GM21737 (cell line): ENCODE results near the gene TK2.

ENCODE experiments used
- ATAC-seq: cut with Tn5 transposase; IDR thresholded peaks from one replicate; pipeline ENCODE4 v1.9.1; 2021; ENCODE audit warnings: mild to moderate bottlenecking, moderate library complexity; ENCODE audit not compliant: unreplicated experiment

The TK2 gene

GRCh38 chr16:66486199-66486772 lies 63.6 kb downstream of the TK2 start:
- ATAC-seq = no peak

DNA sequence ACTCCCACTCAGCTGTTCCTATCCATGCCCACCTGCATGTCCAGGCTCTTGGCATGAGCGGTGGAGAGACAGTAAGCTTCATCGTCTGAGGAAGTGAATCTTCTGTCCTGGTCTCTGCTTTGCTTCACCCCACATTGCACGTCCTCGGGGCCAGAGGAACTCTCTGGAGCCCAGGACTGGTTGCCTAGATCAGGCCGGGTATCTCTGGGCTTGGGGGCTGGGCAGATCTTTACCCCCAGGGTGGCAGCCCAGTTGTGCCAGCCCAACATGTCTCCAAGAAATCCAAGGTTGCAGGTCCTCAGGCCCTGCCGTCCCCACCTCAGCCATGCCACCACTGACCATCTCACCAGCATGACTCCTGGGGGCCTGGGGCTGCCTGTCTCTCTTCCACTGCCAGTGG lies 64.5 kb downstream of the TK2 start:
- ATAC-seq = no peak

GRCh38 chr16:66484453-66485213 lies 65.3 kb downstream of the TK2 start:
- no peak for ATAC-seq

- ATAC-seq = no peak
These were observed 66.1 kb downstream of the TK2 start for GRCh38 chr16:66483689-66484452.

- ATAC-seq = no peak
These were observed 68.0 kb downstream of the TK2 start for GRCh38 chr16:66481943-66482390.

DNA sequence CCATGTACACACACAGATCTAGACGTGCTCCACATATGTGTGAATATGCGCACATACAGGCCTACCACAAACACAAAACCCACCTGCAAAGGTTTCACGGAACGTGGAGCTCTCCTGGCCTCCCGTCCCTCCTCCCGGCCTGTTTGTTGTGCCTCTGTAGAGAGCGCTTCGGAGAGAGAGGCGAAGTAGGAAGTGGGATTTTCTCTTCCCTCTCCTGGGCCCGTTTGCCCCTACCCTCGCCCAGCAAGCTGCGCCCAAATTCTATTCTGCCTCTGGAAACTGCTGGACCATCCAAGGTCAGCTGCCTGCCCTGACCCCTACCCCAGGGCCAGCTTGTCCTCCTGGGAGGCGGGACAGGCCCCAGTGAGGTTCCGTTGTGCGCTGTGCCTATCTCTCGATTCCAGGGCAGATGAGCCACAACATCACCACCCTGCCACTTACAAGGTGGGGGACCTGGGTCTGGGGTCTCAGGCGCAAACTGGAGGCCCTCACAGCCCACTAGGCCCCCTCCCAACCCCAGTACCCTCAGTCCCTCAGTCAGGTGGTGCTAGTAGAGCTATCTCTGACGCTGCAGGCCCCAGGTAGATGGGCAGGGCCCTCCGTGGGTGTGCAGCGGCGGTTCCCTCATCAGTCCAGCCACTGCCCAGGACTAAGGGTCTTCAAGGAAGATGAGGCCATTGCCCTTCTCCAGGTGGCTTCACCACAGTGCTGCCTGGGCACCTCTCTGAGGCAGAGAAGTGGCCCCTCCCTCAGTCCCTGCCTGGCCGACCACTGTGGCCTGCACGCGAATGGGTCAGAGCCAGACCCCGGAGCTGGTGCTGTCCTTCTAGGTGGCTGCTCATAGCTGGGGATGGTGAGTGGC lies 68.6 kb downstream of the TK2 start:
- no peak for ATAC-seq

- no peak for ATAC-seq
These were observed 69.4 kb downstream of the TK2 start for GRCh38 chr16:66480265-66481080.

GRCh38 chr16:66479661-66480264 lies 70.2 kb downstream of the TK2 start:
- no peak for ATAC-seq

GRCh38 chr16:66478733-66479511 lies 71.0 kb downstream of the TK2 start:
- peak; percentile 66 for ATAC-seq

DNA sequence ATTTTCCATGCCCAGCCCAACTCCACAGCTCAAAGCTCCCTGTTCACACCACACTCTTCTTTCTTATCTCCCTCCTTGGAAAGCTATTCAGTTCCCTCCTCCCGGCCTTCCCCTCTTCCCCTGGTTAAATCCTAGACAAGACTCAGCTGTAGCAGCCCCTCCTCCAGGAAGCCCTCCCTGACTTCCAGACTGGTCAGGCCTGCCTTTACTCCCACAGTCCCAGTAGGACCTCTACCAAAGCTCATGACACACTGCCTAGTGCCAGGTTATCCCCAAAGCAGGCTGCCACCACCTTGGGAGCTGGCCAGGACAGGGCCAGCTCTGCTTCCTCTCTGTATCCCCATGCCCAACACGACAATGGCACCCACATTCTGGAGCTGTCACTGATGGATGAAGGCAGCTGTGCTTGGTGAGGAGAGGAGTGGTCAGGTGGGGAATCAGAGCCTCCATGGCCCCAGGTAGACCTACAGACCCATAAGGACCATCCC lies 72.8 kb downstream of the TK2 start:
- no peak for ATAC-seq

DNA sequence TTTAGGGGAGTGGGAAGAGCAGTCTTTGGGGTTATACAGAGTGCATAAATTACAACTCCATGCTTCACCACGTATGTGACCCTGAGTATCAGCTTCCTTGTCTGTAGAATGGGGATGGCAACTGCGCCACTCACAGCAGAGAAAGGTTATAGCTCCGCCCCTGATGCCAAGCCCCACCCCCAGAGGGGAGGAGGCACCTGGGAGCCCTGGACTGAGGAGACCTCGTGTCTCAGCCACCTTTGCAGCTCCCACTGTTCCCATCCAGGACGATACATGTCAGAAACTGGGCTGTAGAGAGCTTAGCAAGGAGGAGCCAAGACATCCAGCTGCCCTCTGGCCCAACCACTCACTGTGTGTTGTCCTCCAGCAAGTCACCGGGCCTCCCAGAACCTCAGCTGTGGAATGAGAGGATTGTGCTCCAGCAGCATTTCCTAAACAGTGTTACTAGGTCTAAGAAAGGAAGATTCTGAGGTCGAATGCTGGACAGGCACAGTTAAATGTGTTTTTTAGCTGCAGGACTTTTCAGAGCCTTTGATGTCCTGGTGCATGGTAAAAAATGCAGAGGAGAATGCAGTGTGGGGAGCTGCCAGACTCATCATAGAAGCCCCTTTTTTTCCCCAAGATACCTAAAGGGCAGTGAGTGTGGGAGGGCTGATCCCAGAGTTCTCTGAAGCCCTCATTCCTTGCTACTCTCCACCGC lies 73.4 kb downstream of the TK2 start:
- no peak for ATAC-seq

DNA sequence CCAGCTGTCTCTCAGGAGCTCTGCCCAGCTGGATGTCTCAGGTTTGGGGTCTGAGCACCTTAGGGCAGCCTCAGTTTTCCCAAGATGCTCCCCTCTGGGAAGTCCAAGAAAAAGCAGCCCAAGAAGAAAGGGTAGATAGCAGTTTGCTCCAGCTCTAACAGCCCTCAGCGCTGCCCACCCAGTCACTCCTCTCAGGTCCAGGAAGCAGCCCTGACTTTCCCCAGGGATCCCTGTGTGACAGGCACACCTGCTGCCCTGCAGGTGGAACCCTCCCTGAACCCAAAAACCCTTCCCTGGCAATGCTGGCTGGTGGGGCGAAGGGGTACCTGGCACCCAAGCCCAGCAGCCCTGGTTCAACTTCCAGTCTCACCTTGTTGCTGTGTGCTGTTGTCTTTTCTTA lies 74.7 kb downstream of the TK2 start:
- no peak for ATAC-seq

- ATAC-seq = no peak
These were observed 75.1 kb downstream of the TK2 start for GRCh38 chr16:66474750-66475199.

GRCh38 chr16:66473654-66474519 lies 76.0 kb downstream of the TK2 start:
- ATAC-seq = no peak

GRCh38 chr16:66473051-66473571 lies 76.8 kb downstream of the TK2 start:
- no peak for ATAC-seq

DNA sequence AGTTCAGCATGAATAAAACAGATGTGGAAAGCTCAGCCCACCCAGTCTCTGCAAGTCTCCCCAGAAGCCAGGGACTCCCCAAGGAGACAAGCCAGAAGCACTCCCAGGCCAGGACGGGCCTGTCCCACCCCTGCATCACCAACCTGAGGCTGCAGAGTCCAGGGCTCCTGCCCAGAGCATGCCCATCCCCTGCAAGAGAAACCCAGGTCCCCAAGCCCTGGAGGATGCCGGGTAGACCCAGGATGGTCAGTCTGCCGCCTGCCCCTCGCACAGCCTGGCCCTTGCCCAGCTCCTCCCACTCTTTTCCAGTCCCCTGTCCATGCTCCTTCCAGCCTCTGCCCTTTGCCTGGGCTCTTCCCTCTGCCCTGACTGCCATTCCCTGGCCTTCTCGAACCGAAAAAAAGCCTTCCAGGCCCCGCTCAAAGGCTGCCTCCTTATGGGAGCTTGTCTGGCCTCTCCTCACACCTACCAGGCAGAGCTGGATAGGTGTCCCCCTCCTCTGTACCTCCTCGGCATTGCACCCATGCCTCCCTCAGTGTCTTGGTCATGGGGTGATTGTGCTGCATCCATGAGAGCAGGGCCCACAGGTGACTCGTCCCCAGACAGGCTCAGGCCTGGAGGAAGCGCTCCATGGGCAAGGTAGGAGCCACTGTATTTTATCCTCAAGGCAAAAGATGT lies 78.1 kb downstream of the TK2 start:
- ATAC-seq = no peak
